SU-DHL-6 (cell line): ENCODE measurements around the gene DHRS7B.

Experiments used
- EZH2phosphoT487 ChIP-seq: fragments of 200-600 bp; sonication (generic), shearing (Covaris generic); conservative IDR thresholded peaks from 2 replicates; pipeline ENCODE4 v1.6.1; 2018; ENCODE audit warnings: mild to moderate bottlenecking, antibody characterized with exemption, low read length, moderate library complexity, mixed read lengths
- TF ChIP-seq, protein P1 (sequence below): fragments of 200-600 bp; sonication (generic); IDR thresholded peaks from one replicate; pipeline ENCODE4 v1.5.1; 2017; ENCODE audit warnings: antibody characterized with exemption, mild to moderate bottlenecking, low read length, moderate library complexity; ENCODE audit not compliant: insufficient read depth, poor library complexity, severe bottlenecking

DNA sequence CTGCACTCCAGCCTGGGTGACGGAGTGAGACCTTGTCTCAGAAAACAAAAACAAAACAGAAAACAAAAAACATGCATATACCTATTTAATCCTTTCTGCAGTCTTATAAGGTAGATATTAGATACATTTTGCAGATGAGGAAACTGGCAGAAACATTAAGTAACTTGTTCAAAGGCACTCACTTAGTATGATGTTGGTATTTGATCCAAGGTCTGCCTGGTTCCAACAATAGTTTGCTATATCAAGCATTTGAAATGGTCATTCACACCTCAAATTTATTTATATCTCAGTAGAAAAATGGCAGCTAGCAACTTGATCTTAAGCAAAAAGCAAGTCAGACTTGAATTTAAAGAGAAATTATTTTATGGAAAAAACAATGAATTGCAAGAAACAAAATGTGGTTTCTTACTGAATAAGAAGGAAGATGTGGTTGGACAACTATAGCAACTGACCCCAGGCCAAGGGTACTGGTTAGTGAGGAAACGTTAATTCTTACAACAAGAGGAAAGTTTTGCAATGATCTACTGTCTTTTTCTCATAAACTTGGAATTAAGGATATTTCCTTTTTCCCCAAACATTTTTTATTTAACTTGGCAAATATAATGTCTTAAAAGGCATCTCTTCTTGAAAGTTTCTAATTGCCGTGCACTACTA, 19.7 kb downstream of the DHRS7B start:
- TF ChIP-seq, protein P1, sequence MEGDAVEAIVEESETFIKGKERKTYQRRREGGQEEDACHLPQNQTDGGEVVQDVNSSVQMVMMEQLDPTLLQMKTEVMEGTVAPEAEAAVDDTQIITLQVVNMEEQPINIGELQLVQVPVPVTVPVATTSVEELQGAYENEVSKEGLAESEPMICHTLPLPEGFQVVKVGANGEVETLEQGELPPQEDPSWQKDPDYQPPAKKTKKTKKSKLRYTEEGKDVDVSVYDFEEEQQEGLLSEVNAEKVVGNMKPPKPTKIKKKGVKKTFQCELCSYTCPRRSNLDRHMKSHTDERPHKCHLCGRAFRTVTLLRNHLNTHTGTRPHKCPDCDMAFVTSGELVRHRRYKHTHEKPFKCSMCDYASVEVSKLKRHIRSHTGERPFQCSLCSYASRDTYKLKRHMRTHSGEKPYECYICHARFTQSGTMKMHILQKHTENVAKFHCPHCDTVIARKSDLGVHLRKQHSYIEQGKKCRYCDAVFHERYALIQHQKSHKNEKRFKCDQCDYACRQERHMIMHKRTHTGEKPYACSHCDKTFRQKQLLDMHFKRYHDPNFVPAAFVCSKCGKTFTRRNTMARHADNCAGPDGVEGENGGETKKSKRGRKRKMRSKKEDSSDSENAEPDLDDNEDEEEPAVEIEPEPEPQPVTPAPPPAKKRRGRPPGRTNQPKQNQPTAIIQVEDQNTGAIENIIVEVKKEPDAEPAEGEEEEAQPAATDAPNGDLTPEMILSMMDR = no peak
- TF ChIP-seq EZH2phosphoT487 = no peak
